MG63 (cell line): ENCODE results near the gene NFASC. TPM values are rescaled to one million over a fixed set of nuclear protein-coding genes. Genes with fewer than 3 reads are reported as not detected.

Source experiments
- DNase-seq: peaks from one replicate; pipeline ENCODE4 v3.0.0-alpha.2; 2020
- H3K27me3 ChIP-seq: fragments of 250-450 bp; sonication (Bioruptor Pico); 2 replicates; pipeline ENCODE4 v1.5.1; 2020; ENCODE audit warnings: mild to moderate bottlenecking, moderate library complexity
- H3K36me3 ChIP-seq: fragments of 250-450 bp; sonication (Bioruptor Pico); 2 replicates; pipeline ENCODE4 v1.5.1; 2020; ENCODE audit warnings: mild to moderate bottlenecking, moderate library complexity
- H3K4me3 ChIP-seq: fragments of 250-450 bp; sonication (Bioruptor Pico); 2 replicates; pipeline ENCODE4 v1.5.1; 2020; ENCODE audit warnings: mild to moderate bottlenecking, moderate library complexity
- H3K9me3 ChIP-seq: fragments of 250-450 bp; sonication (Bioruptor Pico); 2 replicates; pipeline ENCODE4 v1.5.1; 2020; ENCODE audit warnings: mild to moderate bottlenecking, moderate library complexity
- total RNA-seq: library from RNA; depleted of rRNA; stranded (reverse); fragments of >200 nt; shearing (Covaris generic); gene quantifications from 2 replicates; pipeline ENCODE4 v1.2.3, GENCODE V29; 2014; ENCODE audit warnings: low replicate concordance

NFASC gene
- total RNA-seq, 1 experiment from 2014 or later, result 21.7 TPM

GRCh38 chr1:205041001-205041715, 170.5 kb downstream of the NFASC start:
- Histone ChIP-seq H3K9me3 (no peaks in the 10 kb centered on the region), H3K27me3 (peaks cover 40% of the 10 kb centered on the region), H3K36me3 (no peaks in the 10 kb centered on the region), H3K4me3 (no peak overlapping the region)
- no peak for DNase-seq

DNA sequence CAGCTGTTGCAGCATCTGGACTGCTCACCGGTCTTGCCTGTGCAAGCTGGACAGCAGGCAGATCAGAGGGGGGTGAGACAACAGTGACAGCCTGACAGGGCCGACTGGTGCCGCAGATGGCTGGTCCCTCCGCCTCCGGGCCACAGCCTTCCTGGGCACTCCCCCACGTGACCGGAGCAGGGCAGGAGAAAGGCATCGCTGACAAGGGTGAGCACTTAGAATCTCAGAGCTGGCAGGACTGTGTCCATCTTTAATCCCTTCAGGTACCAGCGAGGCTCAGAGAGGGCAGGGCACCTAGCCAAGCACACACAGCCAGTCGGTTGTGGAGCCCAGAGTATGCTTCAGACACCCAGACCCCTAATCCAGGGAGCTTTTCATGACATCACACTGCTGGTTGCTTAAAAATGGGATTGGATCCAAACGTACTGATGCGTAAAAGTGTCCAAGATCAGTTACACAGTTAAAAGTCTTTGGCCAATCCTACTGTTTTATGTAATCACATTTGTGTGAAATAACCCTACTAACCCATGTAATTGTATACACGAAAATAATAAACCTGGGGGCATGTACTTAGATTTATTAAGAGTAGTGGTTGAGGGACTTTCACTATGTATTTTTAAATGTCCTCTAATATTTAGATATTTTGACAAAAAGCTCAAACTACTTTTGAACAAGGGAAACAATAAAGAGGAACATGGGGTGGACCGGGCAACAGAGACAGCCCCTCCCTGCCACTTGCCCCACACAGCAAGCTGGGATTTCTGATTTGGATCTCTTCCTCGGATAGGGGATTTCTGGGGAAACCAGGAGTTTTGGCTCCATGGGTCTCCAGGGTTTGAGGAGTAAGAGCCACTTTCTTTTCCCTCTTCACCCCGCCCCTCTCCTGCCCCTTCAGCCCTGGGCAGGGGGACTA, 171.6 kb downstream of the NFASC start:
- no peaks in the 10 kb centered on the region for H3K9me3 ChIP-seq
- H3K27me3 ChIP-seq, result peaks cover 45% of the 10 kb centered on the region
- no peak overlapping the region for H3K4me3 ChIP-seq
- DNase-seq, result no peak
- H3K36me3 ChIP-seq, result no peaks in the 10 kb centered on the region

GRCh38 chr1:205042911-205043806, 172.5 kb downstream of the NFASC start, which contains the start of gene CNTN2:
Gene CNTN2, plus strand, starts transcription at chr1:205043212. Its CDS starts 9,974 bp downstream, at chr1:205053186.
- Histone ChIP-seq H3K36me3 (no peaks in the 10 kb centered on the region), H3K27me3 (peaks cover 45% of the 10 kb centered on the region), H3K9me3 (no peaks in the 10 kb centered on the region), H3K4me3 (no peak within 1 kb of the TSS)
- no peak for DNase-seq

- no peaks in the 10 kb centered on the region for H3K9me3 ChIP-seq
- DNase-seq, result no peak
- no peak overlapping the region for H3K4me3 ChIP-seq
- no peaks in the 10 kb centered on the region for H3K36me3 ChIP-seq
- peaks cover 45% of the 10 kb centered on the region for H3K27me3 ChIP-seq
Observed at GRCh38 chr1:205043866-205044265, 173.2 kb downstream of the NFASC start.

DNA sequence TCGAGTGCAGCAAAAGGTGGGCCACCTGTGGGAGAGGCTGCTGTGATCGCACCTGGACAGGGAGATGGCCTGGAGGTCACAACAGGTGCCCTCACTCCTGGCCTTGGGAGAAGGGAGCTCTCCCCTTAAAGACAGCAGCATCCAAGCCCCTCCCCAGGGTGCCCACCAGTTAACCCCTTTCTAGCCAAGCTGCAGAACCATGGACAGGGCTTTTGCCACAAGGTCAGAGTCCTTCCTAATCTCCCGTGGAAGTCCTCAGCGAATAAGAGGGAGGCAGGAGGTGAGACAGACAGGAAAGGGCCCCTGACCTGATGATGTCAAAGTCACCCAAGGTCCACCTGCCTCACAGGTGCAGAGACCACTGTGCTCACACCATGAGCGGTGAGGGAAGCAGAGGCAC, 174.1 kb downstream of the NFASC start:
- Histone ChIP-seq H3K36me3 (no peaks in the 10 kb centered on the region), H3K9me3 (no peaks in the 10 kb centered on the region), H3K4me3 (no peak overlapping the region), H3K27me3 (peaks cover 45% of the 10 kb centered on the region)
- no peak for DNase-seq

DNA sequence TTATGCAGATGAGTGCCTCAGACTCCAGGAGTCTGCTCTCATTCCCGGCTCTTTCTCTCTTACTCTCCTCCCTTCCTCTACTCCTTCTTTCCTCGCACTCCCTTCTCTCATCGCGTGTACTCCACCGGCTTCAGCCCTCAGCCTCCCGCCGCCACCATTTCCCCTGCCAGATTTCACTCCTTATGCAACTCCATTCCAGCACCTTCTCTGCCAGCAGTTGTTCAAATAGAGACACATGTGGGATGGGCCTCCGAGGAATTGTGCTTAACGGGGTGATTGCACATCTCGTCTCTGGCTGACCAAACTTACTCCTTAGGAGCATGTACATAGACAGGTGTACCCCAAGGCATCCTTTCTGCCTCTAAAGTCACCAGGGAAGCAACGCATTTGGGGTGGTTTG, 174.5 kb downstream of the NFASC start:
- no peak overlapping the region for H3K4me3 ChIP-seq
- peaks cover 45% of the 10 kb centered on the region for H3K27me3 ChIP-seq
- DNase-seq, result no peak
- H3K36me3 ChIP-seq, result no peaks in the 10 kb centered on the region
- no peaks in the 10 kb centered on the region for H3K9me3 ChIP-seq

GRCh38 chr1:205046870-205047269, 176.2 kb downstream of the NFASC start:
- Histone ChIP-seq H3K9me3 (no peaks in the 10 kb centered on the region), H3K4me3 (no peak overlapping the region), H3K27me3 (peaks cover 45% of the 10 kb centered on the region), H3K36me3 (no peaks in the 10 kb centered on the region)
- DNase-seq, result no peak

GRCh38 chr1:205047764-205048231, 177.1 kb downstream of the NFASC start:
- DNase-seq, result no peak
- H3K27me3 ChIP-seq, result peaks cover 36% of the 10 kb centered on the region
- H3K9me3 ChIP-seq, result no peaks in the 10 kb centered on the region
- H3K36me3 ChIP-seq, result no peaks in the 10 kb centered on the region
- no peak overlapping the region for H3K4me3 ChIP-seq

GRCh38 chr1:205048382-205048781, 177.7 kb downstream of the NFASC start:
- Histone ChIP-seq H3K9me3 (no peaks in the 10 kb centered on the region), H3K27me3 (peaks cover 36% of the 10 kb centered on the region)
- no peak for DNase-seq

GRCh38 chr1:205049479-205049878, 178.8 kb downstream of the NFASC start:
- Histone ChIP-seq H3K9me3 (no peaks in the 10 kb centered on the region), H3K27me3 (peaks cover 25% of the 10 kb centered on the region), H3K36me3 (no peaks in the 10 kb centered on the region), H3K4me3 (no peak overlapping the region)
- DNase-seq, result no peak

More at GRCh38 chr1:205048382-205048781, 177.7 kb downstream of the NFASC start:
- Histone ChIP-seq H3K4me3 (no peak overlapping the region), H3K36me3 (no peaks in the 10 kb centered on the region)

DNA sequence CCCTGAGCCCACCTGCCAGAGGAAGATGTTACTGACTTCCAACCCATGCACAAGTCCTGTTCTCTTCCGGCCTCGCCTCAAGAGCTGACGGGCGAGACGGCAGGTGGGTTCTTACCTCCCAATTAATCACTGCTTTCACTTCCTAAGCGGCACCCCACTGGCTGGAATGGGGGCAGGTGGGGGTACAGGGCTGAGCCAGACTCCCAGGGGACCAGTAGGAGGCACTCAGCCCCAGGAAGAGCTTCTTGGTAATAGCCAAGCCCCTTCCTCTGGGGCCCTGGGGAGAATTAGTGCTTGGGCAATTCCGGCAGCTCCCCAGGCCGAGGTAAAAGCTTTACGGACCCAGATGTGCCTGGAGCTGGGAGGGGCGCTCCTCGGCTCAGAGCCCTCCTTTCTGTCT, 182.0 kb downstream of the NFASC start:
- no peaks in the 10 kb centered on the region for H3K9me3 ChIP-seq
- H3K27me3 ChIP-seq, result peaks cover 2% of the 10 kb centered on the region; the same call in 1 of the 2 replicates
- no peak overlapping the region for H3K4me3 ChIP-seq
- H3K36me3 ChIP-seq, result no peaks in the 10 kb centered on the region
- no peak for DNase-seq

DNA sequence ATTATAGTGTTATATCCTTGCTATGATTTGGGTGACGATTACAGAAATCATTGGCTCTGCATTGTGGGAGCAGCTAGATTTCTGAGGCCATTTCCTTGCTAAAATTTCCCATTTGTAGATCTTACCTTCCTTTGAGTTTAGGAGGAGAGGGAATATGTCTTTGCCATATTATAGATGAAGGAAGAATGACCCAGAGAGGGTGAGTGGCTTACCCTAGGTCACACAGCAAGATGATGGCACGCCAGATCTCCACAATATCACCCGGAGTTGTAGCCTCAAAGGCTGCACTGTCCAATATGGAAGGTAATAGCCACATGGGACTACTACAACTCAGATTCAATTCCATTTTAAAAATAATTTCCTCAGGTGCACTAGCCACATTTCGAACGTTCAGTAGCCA, 182.6 kb downstream of the NFASC start:
- H3K9me3 ChIP-seq, result no peaks in the 10 kb centered on the region
- H3K4me3 ChIP-seq, result no peak overlapping the region
- no peaks in the 10 kb centered on the region for H3K36me3 ChIP-seq
- peaks cover 2% of the 10 kb centered on the region; the same call in 1 of the 2 replicates for H3K27me3 ChIP-seq
- no peak for DNase-seq

- peaks cover 2% of the 10 kb centered on the region; the same call in 1 of the 2 replicates for H3K27me3 ChIP-seq
Observed at GRCh38 chr1:205054013-205054412, 183.4 kb downstream of the NFASC start.

GRCh38 chr1:205056188-205056611, 185.5 kb downstream of the NFASC start:
- Histone ChIP-seq H3K9me3 (no peaks in the 10 kb centered on the region), H3K4me3 (no peak overlapping the region), H3K27me3 (peaks cover 2% of the 10 kb centered on the region; the same call in 1 of the 2 replicates), H3K36me3 (no peaks in the 10 kb centered on the region)
- no peak for DNase-seq

More at GRCh38 chr1:205054013-205054412, 183.4 kb downstream of the NFASC start:
- H3K36me3 ChIP-seq, result no peaks in the 10 kb centered on the region
- no peak overlapping the region for H3K4me3 ChIP-seq
- H3K9me3 ChIP-seq, result no peaks in the 10 kb centered on the region
- DNase-seq, result no peak

- no peak overlapping the region for H3K4me3 ChIP-seq
Observed at GRCh38 chr1:205056956-205057568, 186.4 kb downstream of the NFASC start.

More at GRCh38 chr1:205056956-205057568, 186.4 kb downstream of the NFASC start:
- H3K36me3 ChIP-seq, result no peaks in the 10 kb centered on the region
- no peak for DNase-seq
- H3K9me3 ChIP-seq, result no peaks in the 10 kb centered on the region
- peaks cover 2% of the 10 kb centered on the region; the same call in 1 of the 2 replicates for H3K27me3 ChIP-seq
